Measurements from ENCODE around the gene TSPEAR.

The TSPEAR gene

GRCh38 chr21:44478124-44478800 lies 233.1 kb downstream of the TSPEAR start:
- no peak for DNase-seq

- DNase-seq: no peak
These were observed 233.7 kb downstream of the TSPEAR start for GRCh38 chr21:44477712-44478111.

GRCh38 chr21:44477131-44477530 lies 234.2 kb downstream of the TSPEAR start:
- DNase-seq: no peak

- no peak for DNase-seq
These were observed 236.0 kb downstream of the TSPEAR start for GRCh38 chr21:44475266-44475845.

- no peak for DNase-seq
These were observed 237.3 kb downstream of the TSPEAR start for GRCh38 chr21:44473915-44474555.

- DNase-seq: no peak
These were observed 239.4 kb downstream of the TSPEAR start for GRCh38 chr21:44471996-44472395.

- no peak for DNase-seq
These were observed 240.0 kb downstream of the TSPEAR start for GRCh38 chr21:44471341-44471740.

GRCh38 chr21:44467859-44468195 lies 243.5 kb downstream of the TSPEAR start:
- no peak for DNase-seq

GRCh38 chr21:44466996-44467858 lies 244.1 kb downstream of the TSPEAR start:
- DNase-seq: no peak

GRCh38 chr21:44466351-44466954 lies 244.9 kb downstream of the TSPEAR start:
- no peak for DNase-seq

GRCh38 chr21:44464351-44464750 lies 247.0 kb downstream of the TSPEAR start:
- DNase-seq: no peak

- no peak for DNase-seq
These were observed 247.6 kb downstream of the TSPEAR start for GRCh38 chr21:44463724-44464123.

GRCh38 chr21:44462834-44463200 lies 248.6 kb downstream of the TSPEAR start:
- no peak for DNase-seq

GRCh38 chr21:44462086-44462833 lies 249.1 kb downstream of the TSPEAR start:
- no peak for DNase-seq

- no peak for DNase-seq
These were observed 249.8 kb downstream of the TSPEAR start for GRCh38 chr21:44461464-44462001.

GRCh38 chr21:44461005-44461404 lies 250.4 kb downstream of the TSPEAR start:
- DNase-seq: no peak

GRCh38 chr21:44460441-44460755 lies 251.0 kb downstream of the TSPEAR start:
- DNase-seq: no peak

- no peak for DNase-seq
These were observed 251.5 kb downstream of the TSPEAR start for GRCh38 chr21:44459712-44460440.

GRCh38 chr21:44458971-44459711 lies 252.2 kb downstream of the TSPEAR start:
- DNase-seq: no peak

- no peak for DNase-seq
These were observed 254.2 kb downstream of the TSPEAR start for GRCh38 chr21:44456915-44457736.

Data from hematopoietic multipotent progenitor cell treated with erythropoietin and hydrocortisone succinate and interleukin-3 and kit ligand, for 8 days (in vitro differentiated cells).